ENCODE measurements around the gene RGS11. TPM values are rescaled to one million over a fixed set of nuclear protein-coding genes. Genes with fewer than 3 reads are reported as not detected.

Gene RGS11
- total RNA-seq, 1 experiment from 2014 or later: not detected

DNA sequence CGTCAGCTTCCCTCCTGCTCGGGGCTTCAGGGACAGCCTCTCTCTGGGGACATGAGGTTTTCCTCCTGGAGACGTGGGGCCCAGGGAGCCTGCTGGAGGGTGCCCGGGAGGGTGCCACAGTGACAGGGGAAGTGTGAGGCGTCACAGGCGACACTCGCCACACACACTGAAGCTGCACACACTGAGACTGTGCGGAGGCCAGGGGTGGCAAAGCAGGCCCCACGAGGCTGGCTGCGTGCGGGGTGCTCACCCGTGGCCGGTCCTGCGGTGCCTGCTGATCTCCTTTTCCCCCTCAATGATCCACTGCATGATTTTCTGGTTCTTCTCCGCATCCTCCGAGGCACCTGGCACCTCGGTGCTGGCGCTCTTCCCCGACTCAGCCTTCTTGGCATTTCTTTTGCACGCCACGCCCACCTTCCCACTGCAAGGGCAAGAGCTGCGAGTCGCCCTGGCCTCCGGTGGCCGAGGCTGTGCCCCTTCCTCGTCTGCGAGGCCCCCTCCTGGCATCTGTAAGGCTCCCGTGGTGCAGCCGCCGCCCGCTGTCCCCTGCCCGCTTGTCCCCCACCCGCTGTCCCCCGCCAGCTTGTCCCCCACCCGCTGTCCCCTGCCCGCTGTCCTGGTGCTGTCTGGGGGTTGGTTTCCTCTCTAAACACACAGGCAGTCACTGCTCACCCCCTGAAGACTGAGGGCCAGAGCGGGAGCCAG, 21.2 kb upstream of the RGS11 start:
- DNase-seq (ENCODE audit: low read depth): no peak

DNA sequence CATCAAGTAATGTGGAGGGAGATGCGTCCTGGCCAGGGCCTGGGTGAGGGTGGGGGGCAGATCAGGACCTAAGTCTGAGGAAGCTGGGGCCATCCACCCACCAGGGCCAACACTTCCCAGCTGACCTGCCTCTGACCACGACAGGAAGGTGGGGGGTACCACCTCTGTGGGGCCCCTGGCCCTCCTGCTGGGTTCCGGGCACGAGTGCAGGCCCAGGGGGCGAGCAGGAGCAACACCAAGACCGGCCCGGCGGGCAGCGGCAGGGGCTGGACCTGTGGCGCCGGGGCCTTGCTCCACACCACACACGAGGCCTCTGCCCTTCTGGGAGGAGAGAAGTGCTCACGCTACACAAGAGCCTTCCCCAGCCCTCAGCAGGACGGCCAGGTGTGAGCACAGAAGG, 20.5 kb upstream of the RGS11 start:
- DNase-seq (ENCODE audit: low read depth): no peak

DNA sequence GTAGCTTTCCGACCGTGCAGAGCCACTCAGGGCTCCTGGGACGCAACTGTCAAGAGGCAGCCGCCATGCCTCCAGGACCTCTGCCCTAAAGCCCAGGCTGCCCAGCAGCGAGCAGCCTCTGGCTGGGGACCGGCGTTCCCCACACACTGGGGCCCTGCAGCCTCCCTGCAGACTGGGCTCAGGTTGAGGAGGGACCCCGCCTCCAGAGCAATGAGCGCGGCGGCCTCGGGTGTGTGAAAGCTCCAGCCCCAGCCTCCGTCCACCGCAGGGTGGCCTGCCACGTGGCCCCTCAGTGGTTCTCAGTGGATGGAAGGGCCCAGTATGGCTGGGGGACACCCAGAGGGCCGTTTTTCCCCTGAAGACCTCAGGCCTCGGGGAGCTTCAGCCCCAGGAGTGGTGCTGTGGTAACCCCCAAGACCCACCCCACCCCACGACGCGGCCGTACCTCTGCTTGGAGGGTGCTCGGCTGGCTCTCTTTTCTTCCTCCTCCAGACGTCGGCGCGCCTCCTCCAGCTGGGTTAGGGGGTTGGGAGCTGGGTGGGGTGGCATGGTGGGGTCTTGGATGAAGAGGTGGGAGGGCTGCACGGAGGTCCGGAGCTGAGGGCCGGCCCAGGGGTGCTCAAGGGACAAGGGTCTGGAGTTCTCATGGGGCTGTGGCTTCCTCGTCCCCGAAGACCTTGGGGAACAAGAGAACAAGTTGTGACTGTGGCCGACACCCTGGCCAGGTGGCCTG, 17.5 kb upstream of the RGS11 start:
- no peak for DNase-seq (ENCODE audit: low read depth)

- no peak for DNase-seq (ENCODE audit: low read depth)
Observed at GRCh38 chr16:291539-291938, 15.8 kb upstream of the RGS11 start.

- DNase-seq (ENCODE audit: low read depth): no peak
Observed at GRCh38 chr16:290681-291405, 15.1 kb upstream of the RGS11 start.

- no peak for DNase-seq (ENCODE audit: low read depth)
Observed at GRCh38 chr16:290015-290680, 14.4 kb upstream of the RGS11 start.

DNA sequence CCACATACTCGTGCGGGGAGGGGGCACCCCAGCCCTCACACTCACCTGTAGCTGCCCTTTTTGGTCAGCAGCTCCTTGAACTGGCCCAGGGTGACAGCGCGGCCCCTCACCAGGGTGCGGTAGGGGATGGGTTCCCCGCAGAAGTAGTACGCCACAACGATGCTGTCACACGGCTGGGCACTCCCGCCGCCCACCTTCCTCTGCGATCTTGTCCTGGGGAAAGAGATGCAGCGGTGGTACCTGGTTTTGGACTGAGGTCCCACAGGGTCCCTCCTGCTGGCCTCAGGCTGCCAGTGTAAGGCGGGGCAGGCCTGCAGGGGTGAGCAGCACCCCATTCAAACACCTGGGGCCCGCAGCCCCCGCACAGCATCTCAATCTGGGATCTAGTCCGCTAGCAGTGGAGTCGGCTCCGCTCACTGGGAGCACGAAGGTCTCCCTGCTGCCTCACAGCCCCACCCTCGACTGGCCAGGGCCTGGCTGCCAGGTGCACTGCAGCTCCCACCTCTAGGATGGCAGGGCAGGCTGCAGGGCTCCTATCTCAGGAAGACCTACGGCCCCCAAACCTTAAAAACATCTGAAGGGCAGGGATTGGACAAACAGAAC, 13.8 kb upstream of the RGS11 start:
- DNase-seq (ENCODE audit: low read depth): no peak

DNA sequence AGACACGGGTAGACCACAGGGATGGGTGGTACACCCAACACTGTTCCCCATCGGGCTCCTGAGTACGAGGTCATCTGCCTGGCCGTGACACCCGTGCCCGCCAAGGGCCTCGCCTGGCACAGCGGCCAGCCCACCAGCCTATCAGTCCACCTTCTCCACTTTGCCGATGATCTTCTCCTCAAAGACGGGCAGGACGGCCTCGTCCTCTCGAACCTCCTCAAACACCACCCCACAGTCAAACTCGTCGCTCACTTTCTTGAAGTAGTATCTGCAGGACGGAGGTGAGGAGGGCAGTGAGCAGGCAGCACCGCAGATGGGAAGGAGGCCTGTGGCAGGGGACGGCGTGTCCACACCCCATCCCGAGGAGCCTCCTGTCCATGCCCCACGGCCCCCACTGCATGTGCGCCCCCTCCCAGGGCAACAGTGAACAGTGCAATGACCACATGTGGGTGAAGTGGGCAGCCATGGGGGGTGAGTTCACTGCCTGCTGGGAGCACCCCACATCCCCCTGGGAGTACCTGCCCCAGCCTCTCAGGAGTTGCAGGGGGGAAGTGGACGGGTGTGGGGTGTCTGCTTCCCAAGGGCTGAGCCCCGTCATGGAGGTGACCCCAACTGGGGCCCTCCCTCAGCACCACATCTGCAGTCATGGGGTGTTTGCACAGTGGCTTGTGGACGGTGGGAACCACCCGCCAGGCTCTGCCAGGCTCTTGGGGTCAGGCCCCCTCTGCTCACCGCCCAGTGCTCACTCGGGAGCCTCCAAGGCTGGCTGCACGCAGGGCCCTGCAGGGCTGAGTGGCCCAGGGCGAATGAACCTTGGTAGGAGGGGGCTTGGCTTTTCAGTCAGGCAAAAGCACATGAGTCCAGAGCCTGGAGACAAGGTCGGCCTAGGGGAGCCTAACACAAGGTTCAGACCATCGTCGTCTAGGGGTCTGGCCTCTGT, 12.5 kb upstream of the RGS11 start:
- DNase-seq (ENCODE audit: low read depth): no peak

DNA sequence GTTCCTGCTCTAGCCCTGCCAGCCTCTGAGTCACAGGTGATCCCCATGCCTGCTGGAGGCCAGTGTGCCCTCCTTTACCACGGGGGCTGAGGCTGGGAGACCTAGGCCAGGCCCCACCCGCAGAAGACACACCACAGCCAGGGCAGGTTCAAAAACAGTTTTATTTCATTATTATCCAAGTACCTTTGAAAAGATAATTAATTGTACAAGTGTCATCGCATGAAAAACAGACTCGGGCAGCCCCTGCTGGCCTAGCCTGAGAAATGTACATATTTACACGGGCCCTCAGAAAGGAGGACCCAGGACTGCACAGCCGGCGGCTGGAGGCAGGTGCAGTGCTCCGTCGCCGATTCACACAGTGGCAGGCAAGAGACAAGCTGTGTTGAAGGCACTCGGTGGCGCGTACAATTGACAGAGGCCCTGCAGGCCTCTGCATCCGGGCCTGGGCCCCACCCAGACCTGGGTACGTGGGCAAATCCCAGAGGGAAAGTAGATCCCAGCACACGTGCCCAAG, 11.6 kb upstream of the RGS11 start:
- no peak for DNase-seq (ENCODE audit: low read depth)

DNA sequence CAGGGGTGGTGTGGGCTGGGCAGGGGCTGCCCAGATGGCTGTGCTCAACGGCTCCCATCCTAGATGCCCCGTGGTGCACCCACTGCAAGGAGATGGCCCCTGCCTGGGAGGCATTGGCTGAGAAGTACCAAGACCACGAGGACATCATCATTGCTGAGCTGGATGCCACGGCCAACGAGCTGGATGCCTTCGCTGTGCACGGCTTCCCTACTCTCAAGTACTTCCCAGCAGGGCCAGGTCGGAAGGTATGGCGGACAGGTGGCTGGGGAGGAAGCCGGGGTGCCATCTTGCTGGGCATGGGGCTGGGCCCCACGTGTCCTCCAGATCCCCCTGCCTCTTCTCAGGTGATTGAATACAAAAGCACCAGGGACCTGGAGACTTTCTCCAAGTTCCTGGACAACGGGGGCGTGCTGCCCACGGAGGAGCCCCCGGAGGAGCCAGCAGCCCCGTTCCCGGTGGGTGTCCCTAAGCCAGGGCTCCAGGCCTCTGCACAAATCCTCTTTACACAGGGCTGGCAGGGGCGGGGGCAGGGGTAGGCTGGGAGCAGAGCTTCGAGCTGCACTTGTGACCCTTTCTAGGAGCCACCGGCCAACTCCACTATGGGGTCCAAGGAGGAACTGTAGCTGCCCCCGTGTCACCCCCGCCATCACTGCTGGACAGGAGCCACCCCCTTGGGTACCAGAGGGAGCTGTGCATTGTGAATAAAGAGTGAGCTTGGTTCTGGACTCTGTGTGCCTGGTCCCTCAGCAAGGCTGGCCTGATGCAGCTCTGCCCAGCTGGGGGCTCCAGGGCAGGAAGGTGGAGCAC, 10.9 kb upstream of the RGS11 start:
- DNase-seq (ENCODE audit: low read depth): no peak

DNA sequence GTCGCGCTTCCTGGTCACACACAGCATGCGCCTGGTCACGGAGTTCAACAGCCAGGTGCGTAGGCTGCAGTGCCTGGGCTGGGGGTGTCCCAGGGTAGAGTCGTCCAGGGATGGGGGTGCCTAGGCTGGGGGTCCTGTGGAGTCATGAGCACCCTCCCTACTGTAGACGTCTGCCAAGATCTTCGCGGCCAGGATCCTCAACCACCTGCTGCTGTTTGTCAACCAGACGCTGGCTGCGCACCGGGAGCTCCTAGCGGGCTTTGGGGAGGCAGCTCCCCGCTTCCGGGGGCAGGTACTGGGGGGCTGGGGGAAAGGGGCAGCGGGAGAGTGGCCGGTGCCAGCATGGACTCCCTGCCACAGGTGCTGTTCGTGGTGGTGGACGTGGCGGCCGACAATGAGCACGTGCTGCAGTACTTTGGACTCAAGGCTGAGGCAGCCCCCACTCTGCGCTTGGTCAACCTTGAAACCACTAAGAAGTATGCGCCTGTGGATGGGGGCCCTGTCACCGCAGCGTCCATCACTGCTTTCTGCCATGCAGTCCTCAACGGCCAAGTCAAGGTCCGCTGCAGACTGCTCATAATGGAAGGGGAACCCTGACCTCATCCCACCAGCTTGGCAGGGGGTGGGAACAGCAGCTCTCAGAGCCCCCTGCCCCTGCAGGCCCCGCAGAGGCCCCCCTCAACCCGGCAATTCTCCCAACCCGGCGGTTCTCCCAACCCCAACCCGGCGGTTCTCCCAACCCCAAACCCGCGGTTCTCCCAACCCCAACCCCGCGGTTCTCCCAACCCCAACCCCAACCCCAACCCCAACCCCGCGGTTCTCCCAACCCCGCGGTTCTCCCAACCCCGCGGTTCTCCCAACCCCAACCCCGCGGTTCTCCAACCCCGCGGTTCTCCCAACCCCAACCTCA, 9.7 kb upstream of the RGS11 start:
- DNase-seq (ENCODE audit: low read depth): no peak

DNA sequence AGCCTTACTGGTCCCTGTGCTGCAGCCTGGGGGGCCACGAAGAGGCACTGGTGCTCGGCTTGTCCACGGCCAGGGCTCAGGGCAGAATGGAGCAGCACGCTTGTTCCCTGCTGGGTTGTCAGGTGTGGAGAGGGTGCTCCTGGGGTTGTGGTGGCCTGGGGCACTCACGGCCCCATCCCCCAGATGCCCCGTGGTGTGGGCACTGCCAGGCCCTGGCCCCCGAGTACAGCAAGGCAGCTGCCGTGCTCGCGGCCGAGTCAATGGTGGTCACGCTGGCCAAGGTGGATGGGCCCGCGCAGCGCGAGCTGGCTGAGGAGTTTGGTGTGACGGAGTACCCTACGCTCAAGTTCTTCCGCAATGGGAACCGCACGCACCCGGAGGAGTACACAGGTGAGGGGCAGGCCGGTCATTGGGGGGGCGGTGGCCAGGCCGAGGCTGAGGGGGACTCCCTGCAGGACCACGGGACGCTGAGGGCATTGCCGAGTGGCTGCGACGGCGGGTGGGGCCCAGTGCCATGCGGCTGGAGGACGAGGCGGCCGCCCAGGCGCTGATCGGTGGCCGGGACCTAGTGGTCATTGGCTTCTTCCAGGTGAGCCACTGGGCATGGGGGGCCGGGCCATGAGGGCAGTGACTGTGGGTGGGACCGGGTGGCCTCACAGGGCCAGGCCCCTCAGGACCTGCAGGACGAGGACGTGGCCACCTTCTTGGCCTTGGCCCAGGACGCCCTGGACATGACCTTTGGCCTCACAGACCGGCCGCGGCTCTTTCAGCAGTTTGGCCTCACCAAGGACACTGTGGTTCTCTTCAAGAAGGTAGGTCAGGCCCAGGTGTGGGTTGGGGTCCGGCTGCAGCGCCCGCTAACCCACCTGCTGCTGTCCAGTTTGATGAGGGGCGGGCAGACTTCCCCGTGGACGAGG, 8.7 kb upstream of the RGS11 start:
- DNase-seq (ENCODE audit: low read depth): no peak

- no peak for DNase-seq (ENCODE audit: low read depth)
Observed at GRCh38 chr16:283033-283805, 7.5 kb upstream of the RGS11 start, which contains the start of gene PDIA2. TSS of gene PDIA2 (plus strand) at chr16:283164. CDS start at chr16:283170, 6 bp downstream.

DNA sequence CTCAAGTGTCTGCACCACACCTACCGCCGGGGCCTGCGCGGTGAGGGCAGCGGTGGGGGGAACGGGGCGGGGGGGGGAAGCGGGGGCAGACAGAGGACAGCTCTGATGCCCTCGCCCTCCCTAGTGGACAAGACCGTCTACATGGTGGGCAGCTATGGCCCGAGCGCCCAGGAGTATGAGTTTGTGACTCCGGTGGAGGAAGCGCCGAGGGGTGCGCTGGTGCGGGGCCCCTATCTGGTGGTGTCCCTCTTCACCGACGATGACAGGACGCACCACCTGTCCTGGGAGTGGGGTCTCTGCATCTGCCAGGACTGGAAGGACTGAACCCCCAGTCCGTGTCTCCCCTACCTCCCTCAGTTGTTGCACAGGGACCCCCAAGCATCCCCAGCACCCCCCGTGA, 6.7 kb upstream of the RGS11 start:
- DNase-seq (ENCODE audit: low read depth): no peak

DNA sequence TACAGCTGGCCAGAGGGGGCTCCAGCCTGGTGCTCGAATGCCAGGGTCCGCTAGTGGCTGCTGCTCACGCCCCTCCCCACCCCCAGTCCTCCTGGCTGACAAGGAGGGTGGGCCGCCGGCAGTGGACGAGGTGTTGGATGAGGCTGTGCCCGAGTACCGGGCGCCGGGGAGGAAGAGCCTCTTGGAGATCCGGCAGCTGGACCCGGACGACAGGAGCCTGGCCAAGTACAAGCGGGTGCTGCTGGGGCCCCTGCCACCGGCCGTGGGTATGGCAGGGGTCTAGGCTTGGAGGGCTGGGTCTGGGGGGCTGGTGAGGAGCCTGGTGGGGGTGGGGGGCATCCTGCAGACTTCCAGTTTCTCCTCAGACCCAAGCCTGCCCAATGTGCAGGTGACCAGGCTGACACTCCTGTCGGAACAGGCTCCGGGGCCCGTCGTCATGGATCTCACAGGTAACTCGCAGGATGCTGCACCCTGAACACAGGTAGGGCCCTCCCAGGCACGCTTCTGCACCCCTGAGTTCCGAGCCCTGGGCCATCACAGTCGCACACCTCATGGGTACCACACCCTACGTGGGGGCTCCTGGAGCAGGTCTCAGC, 6.0 kb upstream of the RGS11 start:
- no peak for DNase-seq (ENCODE audit: low read depth)

GRCh38 chr16:280991-281659, 5.4 kb upstream of the RGS11 start:
- DNase-seq (ENCODE audit: low read depth): no peak

Data from RPMI7951 (cell line).